CD14-positive monocyte (primary cell): ENCODE measurements around the gene DMPK. TPM values are rescaled to one million over a fixed set of nuclear protein-coding genes. Genes with fewer than 3 reads are reported as not detected.

Experiments
- DNase-seq, 3 donors: peaks; one replicate each; pipeline ENCODE4 v3.0.0-alpha.2; 2011 to 2022
- H2AFZ ChIP-seq: 2 replicates; pipeline ENCODE4 v1.6.0; 2012; ENCODE audit warnings: mild to moderate bottlenecking, low read depth, low read length, inconsistent platforms; ENCODE audit not compliant: insufficient read depth, poor library complexity, severe bottlenecking
- H3K27ac ChIP-seq, 2 donors: 1 replicate in 1 of 2; 2 replicates in 1 of 2; pipeline ENCODE4 v1.5.1; 2012 to 2013; ENCODE audit warnings: low read length in 2 of 2, control low read depth in 1 of 2, inconsistent platforms in 1 of 2, low read depth in 1 of 2, mild to moderate bottlenecking in 1 of 2
- H3K27me3 ChIP-seq, 2 donors: one replicate each; pipeline versions ENCODE4 v1.6.0 to v1.6.1; 2011 to 2013; ENCODE audit warnings: low read length in 2 of 2; ENCODE audit not compliant: control insufficient read depth in 2 of 2, insufficient read depth in 2 of 2
- H3K36me3 ChIP-seq, 2 donors: replicated peaks in 1 of 2; 1 replicate in 1 of 2; 2 replicates in 1 of 2; pipeline versions ENCODE4 v1.5.1 to v1.6.1; 2012 to 2013; ENCODE audit warnings: low read length in 2 of 2, control low read depth in 1 of 2, inconsistent platforms in 1 of 2, mild to moderate bottlenecking in 1 of 2; ENCODE audit not compliant: insufficient read depth in 2 of 2, control insufficient read depth in 1 of 2
- H3K4me1 ChIP-seq, 2 donors: 1 replicate in 1 of 2; 2 replicates in 1 of 2; pipeline versions ENCODE4 v1.5.1 to v1.6.1; 2012 to 2013; ENCODE audit warnings: low read length in 2 of 2, control low read depth in 1 of 2, inconsistent platforms in 1 of 2, mild to moderate bottlenecking in 1 of 2, moderate library complexity in 1 of 2; ENCODE audit not compliant: insufficient read depth in 2 of 2, control insufficient read depth in 1 of 2
- H3K4me2 ChIP-seq: replicated peaks from 2 replicates; pipeline ENCODE3; 2012; ENCODE audit warnings: low read length, moderate library complexity, mild to moderate bottlenecking; ENCODE audit not compliant: poor library complexity, severe bottlenecking; ENCODE audit errors: extremely low read depth
- H3K4me3 ChIP-seq, 3 experiments: fragments of 200-600 bp in 1 of 3; sonication (generic) in 1 of 3; replicated peaks in 1 of 3; 1 replicate in 2 of 3; 2 replicates in 1 of 3; pipeline ENCODE4 v1.5.1; 2011 to 2013; ENCODE audit warnings: low read length in 3 of 3, mild to moderate bottlenecking in 3 of 3, control low read depth in 2 of 3, low read depth in 2 of 3, inconsistent platforms in 1 of 3, moderate library complexity in 1 of 3
- H3K79me2 ChIP-seq: 2 replicates; pipeline ENCODE4 v1.6.0; 2012; ENCODE audit warnings: mild to moderate bottlenecking, control low read depth, inconsistent platforms, low read length, moderate library complexity; ENCODE audit not compliant: insufficient read depth
- H3K9ac ChIP-seq: 2 replicates; pipeline ENCODE4 v1.6.0; 2017; ENCODE audit warnings: low read length, mild to moderate bottlenecking; ENCODE audit not compliant: insufficient read depth, poor library complexity, severe bottlenecking
- H3K9me3 ChIP-seq, 2 donors: replicated peaks in 1 of 2; 1 replicate in 1 of 2; 2 replicates in 1 of 2; pipeline versions ENCODE4 v1.5.1 to v1.6.1; 2012 to 2013; ENCODE audit warnings: low read length in 2 of 2, control low read depth in 1 of 2; ENCODE audit not compliant: control insufficient read depth in 1 of 2, insufficient read depth in 1 of 2
- H4K20me1 ChIP-seq: 2 replicates; pipeline ENCODE4 v1.6.0; 2012; ENCODE audit warnings: mild to moderate bottlenecking, low read length, control low read depth, moderate library complexity; ENCODE audit not compliant: insufficient read depth
- H3K27ac Mint-ChIP-seq, 7 donors: one replicate each; pipeline ENCODE4 v1.8.0; 2020; ENCODE audit warnings: mild to moderate bottlenecking in 7 of 7, mixed read lengths in 7 of 7, moderate library complexity in 6 of 7, inconsistent platforms in 2 of 7
- H3K27me3 Mint-ChIP-seq, 3 donors: one replicate each; pipeline ENCODE4 v1.8.0; 2021 to 2022; ENCODE audit warnings: low read depth in 3 of 3, mild to moderate bottlenecking in 3 of 3, mixed read lengths in 3 of 3, moderate library complexity in 3 of 3, inconsistent platforms in 1 of 3
- H3K36me3 Mint-ChIP-seq, 2 donors: one replicate each; pipeline ENCODE4 v1.8.0; 2020; ENCODE audit warnings: mixed read lengths in 2 of 2, inconsistent platforms in 1 of 2, mild to moderate bottlenecking in 1 of 2
- H3K4me1 Mint-ChIP-seq: one replicate; pipeline ENCODE4 v1.8.0; 2020; ENCODE audit warnings: mild to moderate bottlenecking, mixed read lengths
- H3K4me3 Mint-ChIP-seq, 2 donors: one replicate each; pipeline ENCODE4 v1.8.0; 2020; ENCODE audit warnings: mild to moderate bottlenecking in 2 of 2, mixed read lengths in 2 of 2, moderate library complexity in 1 of 2
- H3K9me3 Mint-ChIP-seq, 7 donors: one replicate each; pipeline ENCODE4 v1.8.0; 2020 to 2022; ENCODE audit warnings: mixed read lengths in 7 of 7, mild to moderate bottlenecking in 6 of 7, moderate library complexity in 6 of 7, inconsistent platforms in 2 of 7
- CTCF ChIP-seq: fragments of 200-600 bp; IDR thresholded peaks from one replicate; pipeline ENCODE4 v1.8.0; 2022; ENCODE audit warnings: antibody characterized with exemption, mild to moderate bottlenecking
- WGBS: methylation state at CpG from one replicate; pipeline ENCODE4 v1.1.5; 2013; ENCODE audit warnings: missing lambda C conversion rate; ENCODE audit not compliant: insufficient coverage; 5-methylcytosine and 5-hydroxymethylcytosine counted together
- intact Hi-C, 2 donors: fragments of 100-400 bp; cut with micrococcal nuclease; formaldehyde crosslinking; loops; one replicate each; pipeline versions ENCODE4 v1.15.0 to v1.15.1; 2023
- polyA plus RNA-seq, 3 donors: library from polyadenylated mRNA; depleted of rRNA in 1 of 3; unstranded in 2 of 3; stranded (reverse) in 1 of 3; fragments of 300-500 nt in 2 of 3; fragments of >200 nt in 1 of 3; fragmentation: Illumina TruSeq in 2 of 3; gene quantifications; 1 replicate in 2 of 3; 2 replicates in 1 of 3; pipeline ENCODE4 v1.2.3, GENCODE V29; 2012 to 2021

Gene DMPK
- polyA plus RNA-seq, 3 donors: 0.17 to 3.8 TPM; not detected in 1

- Histone ChIP-seq H3K27me3 (peaks cover 0 to 11% of the 10 kb centered on the region in 2 donors), H4K20me1 (no peaks in the 10 kb centered on the region), H2AFZ (no peak overlapping the region), H3K9me3 (no peaks in the 10 kb centered on the region), H3K79me2 (no peaks in the 10 kb centered on the region), H3K4me1 (no peaks in the 10 kb centered on the region), H3K36me3 (no peaks in the 10 kb centered on the region), H3K4me2 (no peak overlapping the region), H3K27ac (no peak overlapping the region), H3K4me3 (no peak overlapping the region), H3K9ac (no peak overlapping the region)
- Mint-ChIP-seq H3K4me3 (no peak overlapping the region), H3K27ac (no peak overlapping the region), H3K36me3 (no peaks in the 10 kb centered on the region), H3K27me3 (peaks cover 43 to 57% (median 44%) of the 10 kb centered on the region in 3 donors), H3K9me3 (peaks cover 0 to 6% (median 0%) of the 10 kb centered on the region in 7 donors), H3K4me1 (no peaks in the 10 kb centered on the region)
- no peak for TF ChIP-seq CTCF
- 88% methylated on average over 7 of the region's 9 CpGs for WGBS
- DNase-seq: no peak
- intact Hi-C loops: no loop called here
These were observed 24.6 kb downstream of the DMPK start for GRCh38 chr19:45757695-45758094.

GRCh38 chr19:45754323-45754722 lies 28.0 kb downstream of the DMPK start:
- no peaks in the 10 kb centered on the region for H4K20me1 ChIP-seq
- intact Hi-C loops: no loop called here
- no peak for TF ChIP-seq CTCF
- no peaks in the 10 kb centered on the region for H3K79me2 ChIP-seq
- no peak overlapping the region for H3K4me3 Mint-ChIP-seq
- H3K27ac Mint-ChIP-seq: no peak overlapping the region
- H3K4me1 ChIP-seq: no peaks in the 10 kb centered on the region
- H3K27me3 ChIP-seq: peaks cover 0 to 7% of the 10 kb centered on the region in 2 donors
- no peaks in the 10 kb centered on the region for H3K36me3 Mint-ChIP-seq
- no peak overlapping the region for H3K4me2 ChIP-seq
- H3K36me3 ChIP-seq: no peaks in the 10 kb centered on the region
- H3K9me3 ChIP-seq: no peaks in the 10 kb centered on the region
- H3K9me3 Mint-ChIP-seq: peaks cover 0 to 8% (median 0%) of the 10 kb centered on the region in 7 donors
- H3K27ac ChIP-seq: no peak overlapping the region
- no peaks in the 10 kb centered on the region for H3K4me1 Mint-ChIP-seq
- no peak for DNase-seq
- no peak overlapping the region for H2AFZ ChIP-seq
- WGBS: 98% methylated on average over 8 of the region's 8 CpGs
- H3K27me3 Mint-ChIP-seq: peaks cover 31 to 47% (median 37%) of the 10 kb centered on the region in 3 donors
- no peak overlapping the region for H3K9ac ChIP-seq
- no peak overlapping the region for H3K4me3 ChIP-seq
